Activated gamma-delta T cell treated with Interleukin-2 at 50 U/mL for 16 hours (primary cell): Measurements from ENCODE around the gene RAP1GAP2.
"Not testable (repeated sequence)": the region's sequence is repeated elsewhere in the genome, so short reads cannot be mapped to it uniquely, and the experiment has no call there.

Experiments used
- DNase-seq: peaks from one replicate; pipeline ENCODE4 v3.0.0-alpha.2; 2020

RAP1GAP2 gene

DNA sequence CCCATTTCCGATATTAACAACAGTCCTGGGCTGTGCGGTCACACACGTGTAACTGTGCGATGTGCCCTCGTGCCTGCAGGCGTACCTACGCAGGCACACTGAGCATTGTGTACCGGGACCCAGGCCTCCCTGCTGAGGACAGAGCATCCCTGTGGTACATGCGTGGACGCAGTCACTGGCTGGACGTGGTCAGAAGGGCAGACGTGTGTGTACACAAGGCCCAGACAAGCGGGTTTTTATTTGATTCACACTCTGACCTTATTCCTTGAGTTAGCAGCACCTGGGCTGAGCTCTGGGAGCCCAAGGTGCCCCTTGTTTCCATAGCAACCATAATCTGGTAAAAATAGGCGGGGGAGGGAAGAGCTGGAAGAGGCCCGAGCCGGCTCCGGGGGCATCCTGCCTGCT lies 19.5 kb downstream of the RAP1GAP2 start:
- no peak for DNase-seq

DNA sequence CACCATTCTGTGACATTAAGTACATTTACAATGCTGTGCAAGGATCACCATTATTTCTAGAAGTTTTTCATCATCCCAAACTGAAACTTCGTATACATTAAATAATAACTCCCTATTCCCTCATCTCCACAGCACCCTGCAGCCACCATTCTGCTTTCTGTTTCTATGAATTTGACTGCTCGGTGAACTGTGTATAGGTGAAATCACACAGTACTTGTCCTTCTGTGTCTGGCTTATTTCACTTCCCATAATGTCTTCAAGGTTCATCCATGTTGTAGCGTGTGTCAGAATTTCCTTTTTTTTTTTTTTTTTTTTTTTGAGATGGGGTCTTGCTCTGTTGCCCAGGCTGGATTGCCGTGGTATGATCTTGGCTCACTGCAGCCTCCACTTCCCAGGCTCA lies 20.4 kb downstream of the RAP1GAP2 start:
- no peak for DNase-seq

DNA sequence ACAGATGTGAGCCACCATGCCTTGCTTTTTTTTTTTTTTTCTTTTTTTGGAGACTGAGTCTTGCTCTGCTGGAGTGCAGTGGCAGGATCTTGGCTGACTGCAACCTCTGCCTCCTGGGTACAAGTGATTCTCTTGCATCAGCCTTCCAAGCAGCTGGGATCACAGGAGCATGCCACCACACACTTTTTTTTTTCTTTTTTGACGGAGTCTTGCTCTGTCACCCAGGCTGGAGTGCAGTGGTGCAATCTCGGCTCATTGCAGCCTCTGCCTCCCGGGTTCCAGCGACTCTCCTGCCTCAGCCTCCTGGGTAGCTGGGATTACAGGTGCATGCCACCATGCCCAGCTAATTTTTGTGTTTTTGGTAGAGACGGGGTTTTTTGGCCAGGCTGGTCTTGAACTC lies 23.1 kb downstream of the RAP1GAP2 start:
- DNase-seq, result not testable (repeated sequence)

DNA sequence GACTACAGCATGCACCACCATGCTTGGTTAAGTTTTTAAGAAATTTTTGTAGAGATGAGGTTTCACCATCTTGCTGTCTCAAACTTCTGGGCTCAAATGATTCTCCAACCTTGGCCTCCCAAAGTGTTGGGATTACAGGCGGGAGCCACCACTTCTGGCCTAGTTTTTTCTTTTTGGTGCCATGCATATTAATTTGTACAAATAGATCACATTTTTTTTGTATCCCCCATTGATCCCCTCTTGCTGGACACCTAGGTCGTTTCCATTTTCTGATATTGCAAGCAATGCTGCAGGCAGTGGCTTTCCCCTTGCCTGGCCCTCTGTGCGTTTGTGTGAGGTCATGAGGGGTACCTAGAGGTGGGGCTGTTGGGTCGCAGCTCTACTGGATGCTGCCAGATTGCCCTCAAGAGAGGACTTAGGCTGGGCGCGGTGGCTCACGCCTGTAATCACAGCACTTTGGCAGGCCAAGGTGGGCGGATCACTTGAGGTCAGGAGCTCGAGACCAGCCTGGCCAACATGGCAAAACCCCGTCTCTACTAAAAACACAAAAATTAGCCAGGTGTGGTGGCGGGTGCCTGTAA lies 23.8 kb downstream of the RAP1GAP2 start:
- no peak for DNase-seq

DNA sequence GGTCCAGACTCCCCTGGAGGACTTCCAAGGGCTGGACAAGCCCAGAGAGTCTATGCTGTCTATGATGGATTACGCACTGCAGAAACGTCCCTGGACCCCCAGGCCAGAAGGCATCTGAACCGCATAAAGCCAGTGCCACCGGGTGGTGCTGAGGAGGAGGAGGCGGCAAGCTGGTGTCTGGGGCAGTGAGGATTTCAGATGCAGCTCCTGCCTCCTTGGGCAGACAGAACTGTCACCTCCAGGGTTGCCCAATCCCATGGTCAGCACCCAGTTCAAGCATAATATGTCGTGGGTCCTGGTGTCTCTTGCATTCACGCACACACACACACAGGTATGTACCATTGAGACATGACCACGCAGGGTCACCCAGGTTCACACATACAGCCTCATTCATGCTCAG lies 25.6 kb downstream of the RAP1GAP2 start:
- DNase-seq, result no peak

DNA sequence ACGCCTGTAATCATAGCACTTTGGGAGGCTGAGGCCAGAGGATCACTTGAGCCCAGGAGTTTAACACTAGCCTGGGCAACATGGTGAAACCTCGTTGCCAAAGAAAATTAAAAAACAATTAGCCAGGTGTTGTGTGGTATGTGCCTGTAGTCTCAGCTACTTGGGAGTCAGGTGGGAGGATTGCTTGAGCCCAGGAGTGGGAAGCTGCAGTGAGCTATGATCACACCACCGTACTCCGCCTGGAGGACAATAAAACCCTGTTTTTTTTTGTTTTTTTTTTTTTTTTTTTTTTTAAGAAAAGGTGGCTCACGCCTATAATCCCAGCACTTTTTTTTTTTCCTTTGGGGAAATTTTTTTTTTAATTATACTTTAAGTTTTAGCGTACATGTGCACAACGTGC lies 26.1 kb downstream of the RAP1GAP2 start:
- DNase-seq, result no peak

DNA sequence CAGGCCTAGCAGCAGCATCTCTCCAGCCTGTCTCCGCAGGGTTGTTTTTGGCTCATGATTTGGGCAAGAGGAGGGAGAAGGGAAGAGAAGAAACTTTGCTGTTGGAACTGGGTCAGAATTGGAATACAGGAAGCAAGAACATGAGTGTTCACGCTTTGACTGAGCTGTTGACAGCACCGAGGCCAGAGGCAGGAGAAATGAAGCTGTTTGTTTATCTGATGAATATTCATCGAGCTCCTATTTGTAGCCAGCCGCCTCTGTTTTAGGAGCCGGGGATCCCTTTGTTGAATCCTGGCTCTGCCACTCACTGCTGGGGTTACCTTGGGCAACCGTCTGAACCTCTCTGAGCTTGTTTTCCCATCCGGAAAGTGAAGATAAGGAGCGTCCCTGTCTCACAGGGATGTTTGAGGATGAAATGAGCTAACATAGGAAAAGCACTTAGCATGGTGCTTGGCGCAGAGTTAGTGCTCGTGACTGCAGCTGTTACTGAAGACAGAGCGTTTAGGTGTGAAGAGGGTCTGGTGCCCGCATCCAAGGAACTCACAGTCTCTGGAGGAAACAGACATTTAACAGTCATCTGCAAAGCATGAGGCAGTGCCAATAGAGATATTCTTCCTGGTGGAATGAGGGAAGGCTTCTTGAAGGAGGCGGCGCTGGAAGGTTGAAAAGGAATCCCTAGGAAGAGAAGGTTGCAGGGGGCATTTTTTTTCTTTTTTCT lies 29.2 kb downstream of the RAP1GAP2 start:
- no peak for DNase-seq

DNA sequence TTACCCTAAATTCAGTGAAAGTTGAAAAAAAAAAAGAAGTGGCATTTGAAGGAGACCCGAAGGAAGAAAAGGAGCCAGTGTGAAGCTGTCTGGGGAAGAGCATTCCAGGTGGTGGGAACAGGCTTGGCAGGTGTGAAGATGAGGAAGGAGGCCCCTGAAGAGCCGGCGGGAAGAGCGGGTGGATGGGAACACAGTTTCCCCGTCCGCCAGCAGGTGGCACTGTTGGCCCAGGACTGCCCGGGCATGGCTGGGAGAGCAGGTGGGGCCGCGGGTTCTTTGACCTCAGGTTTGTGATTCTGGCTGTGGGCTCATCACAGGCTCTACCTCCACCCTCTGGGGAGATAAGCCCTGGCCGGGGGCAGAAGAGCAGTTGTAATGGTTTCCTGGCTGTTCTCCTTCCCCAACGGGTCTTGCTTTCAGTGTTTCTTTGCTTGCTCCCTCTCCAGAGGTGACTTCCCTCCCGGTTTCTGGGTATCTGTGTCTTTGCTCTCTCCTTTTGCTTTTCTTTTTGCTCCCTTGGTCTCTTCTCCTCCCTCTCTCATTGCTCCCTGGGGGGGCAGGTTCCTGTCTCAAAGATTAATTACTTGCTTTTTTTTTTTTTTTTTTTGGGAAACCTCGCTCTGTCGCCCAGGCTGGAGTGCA lies 32.3 kb downstream of the RAP1GAP2 start:
- DNase-seq, result peak; percentile 76

DNA sequence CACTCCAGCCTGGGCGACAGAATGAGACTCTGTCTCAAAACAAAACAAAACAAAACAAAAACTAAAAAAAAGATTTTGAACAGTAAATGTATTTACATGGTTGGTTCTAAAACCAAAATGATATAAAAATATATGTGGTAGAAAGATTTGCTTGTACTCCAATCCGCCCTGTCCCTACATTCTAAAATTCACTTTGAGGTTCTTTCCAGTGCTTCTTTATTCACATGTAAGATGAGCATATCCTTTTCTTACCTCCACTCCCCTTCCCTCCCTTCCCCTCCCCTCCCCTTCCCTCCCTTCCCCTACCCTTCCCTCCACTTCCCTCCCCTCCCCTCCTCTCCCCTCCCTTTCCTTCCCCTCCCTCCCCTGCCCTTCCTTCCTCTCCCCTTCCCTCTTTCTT lies 34.4 kb downstream of the RAP1GAP2 start:
- DNase-seq, result no peak

DNA sequence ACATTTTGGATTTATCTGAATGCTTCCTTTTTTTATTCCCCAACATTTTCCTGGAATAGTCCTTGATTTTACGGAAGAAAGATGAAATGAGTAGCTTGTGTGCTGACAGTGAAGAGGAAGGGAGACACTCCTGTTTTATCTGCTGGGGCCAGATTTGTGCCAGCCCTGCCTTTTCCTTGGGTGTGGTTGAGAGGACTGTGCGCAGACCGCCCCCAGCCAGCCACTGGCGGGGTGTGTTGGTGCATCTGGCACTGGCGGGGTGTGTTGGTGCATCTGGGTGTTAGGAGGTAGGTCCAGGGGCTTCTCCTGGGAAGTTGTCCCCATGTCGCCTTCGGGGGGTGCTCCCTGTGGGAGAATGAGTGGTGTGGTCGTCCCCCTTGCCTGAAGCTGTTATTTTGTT lies 39.5 kb downstream of the RAP1GAP2 start:
- no peak for DNase-seq

DNA sequence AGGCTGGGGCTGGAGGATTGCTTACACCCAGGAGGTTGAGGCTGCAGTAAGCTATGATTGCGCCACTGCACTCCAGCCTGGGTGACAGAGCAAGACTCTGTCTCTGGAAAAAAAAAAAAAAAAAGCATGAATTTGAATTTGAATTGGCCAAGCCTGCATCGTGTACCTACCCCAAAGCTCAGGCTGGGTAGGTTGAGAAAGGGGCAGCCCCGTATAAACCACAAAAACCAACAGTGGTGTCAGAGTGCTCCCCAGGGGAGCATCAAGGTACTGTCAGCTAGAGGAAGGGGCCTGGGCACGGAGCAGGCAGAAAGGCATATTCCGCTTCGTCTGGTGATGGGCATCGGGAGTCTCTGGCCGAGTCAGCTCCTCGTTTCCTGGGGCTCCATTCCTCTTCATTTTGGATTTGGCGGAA lies 40.9 kb downstream of the RAP1GAP2 start:
- peak; percentile 38 for DNase-seq

DNA sequence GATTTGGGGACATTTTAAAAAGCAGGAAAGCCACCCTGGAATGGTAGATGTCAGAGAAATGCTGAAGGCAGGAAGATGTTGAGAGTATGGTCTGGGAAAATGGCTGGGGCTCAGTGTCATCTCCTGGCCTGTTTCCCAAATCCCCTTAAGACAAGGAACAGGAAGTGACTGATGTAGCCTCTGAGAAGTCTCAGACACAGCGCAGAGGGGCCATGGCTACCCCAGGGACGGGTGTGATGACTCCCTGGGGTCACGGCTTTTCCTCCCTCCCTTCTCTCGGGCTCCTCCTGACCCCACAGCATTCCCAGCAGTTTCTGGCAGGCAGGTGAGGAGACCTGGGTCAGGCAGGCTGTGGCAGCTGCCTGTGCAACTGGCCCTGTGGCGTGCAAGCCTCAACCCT lies 45.4 kb downstream of the RAP1GAP2 start:
- no peak for DNase-seq

DNA sequence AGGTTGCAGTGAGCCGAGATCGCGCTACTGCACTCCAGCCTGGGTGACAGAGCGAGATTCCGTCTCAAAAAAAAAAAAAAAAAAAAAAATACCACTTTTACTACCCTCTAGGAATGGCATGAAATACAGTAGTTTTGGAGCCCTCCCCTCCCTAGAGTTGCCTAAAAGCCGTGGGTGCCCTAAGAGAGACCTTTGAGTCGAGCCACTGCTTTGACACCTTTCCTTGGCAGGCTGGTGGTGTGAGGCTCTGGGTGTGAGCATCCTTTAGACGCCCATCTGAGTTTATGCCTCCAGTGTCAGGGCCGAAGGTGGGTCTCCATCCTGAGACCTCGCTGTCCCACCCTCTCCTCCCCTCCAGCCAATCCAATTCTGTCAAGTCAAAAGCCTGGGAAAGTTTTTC lies 46.2 kb downstream of the RAP1GAP2 start:
- no peak for DNase-seq

DNA sequence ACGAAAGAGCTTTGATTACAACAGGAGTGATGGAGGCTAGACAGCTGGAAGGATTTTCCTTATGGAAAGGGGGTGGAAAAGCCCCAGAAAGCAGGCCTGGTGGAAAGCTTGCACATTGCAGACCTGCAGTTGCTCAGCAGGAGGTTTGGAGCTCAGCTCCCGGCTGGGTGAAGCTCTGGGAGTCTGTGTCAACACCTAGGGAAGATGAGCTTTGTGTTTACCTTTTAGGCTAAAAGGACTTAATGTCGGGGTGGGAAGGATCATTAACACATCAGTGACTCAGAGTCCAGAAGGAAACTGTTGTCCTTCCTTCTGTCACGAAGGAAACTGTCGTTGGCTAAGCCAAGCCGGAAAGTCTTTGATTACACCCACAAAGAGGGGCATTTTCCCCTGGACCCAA lies 48.2 kb downstream of the RAP1GAP2 start:
- no peak for DNase-seq

DNA sequence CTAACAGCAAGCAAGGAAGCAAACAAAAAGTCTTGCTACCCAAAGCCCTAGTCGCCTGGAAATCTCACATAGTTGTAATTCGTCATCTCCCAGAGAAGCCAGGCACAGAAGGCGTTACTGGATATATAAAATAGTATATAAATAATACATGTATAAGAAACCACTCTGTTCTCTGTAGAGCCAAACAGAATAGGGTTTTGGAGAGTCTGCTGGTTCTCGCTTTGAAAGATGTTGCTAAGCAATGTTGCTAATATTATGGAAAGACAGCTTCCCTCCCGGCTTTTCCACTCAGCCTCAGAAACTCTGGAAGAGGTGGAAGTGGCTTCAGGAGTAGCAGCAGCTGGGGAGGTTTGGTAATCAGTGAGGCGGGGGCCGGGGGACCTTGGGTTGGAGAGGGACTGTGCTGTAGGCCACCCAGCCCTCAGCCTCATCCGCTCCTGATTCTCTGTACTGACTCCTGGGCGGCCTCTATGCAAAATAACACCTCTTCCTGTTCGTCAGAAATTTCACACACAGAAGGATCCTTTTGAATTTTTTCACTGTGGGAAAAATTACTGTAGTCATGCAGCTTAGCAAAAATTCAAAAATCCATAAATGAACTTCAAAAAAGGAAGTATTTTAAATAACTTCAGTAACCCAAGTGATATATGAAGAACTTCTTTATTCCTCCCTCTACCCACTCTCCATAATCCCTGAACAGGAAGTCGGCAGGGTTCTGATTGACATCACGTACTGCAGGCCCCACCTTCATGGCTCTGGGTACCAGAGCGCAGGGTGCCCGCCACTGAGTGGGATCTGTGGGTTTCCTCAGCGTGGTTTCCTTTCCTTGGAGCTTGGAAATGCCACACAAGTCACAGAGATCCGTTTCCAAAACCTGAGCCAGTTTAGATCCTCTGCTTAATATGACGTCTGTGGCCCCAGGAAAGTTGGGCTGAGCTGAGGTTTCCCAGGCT lies 51.4 kb downstream of the RAP1GAP2 start:
- DNase-seq, result no peak

DNA sequence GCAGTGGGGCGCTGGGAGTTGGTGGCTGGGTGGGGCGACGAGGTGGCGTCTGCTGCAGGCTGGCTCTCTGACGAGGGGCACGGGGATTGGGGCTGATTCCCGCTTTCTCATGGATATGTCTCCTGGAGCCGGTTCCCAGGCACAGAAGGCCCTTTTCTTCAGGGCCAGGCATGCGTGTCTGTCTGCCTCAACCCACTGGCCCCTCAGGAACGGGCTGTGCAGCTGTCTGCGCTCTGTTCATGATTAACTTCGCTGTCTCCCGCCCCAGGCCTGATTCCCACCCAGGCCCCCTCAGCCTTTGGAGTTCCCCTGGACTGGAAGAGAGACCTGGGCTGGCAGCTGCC lies 53.1 kb downstream of the RAP1GAP2 start:
- DNase-seq, result no peak

DNA sequence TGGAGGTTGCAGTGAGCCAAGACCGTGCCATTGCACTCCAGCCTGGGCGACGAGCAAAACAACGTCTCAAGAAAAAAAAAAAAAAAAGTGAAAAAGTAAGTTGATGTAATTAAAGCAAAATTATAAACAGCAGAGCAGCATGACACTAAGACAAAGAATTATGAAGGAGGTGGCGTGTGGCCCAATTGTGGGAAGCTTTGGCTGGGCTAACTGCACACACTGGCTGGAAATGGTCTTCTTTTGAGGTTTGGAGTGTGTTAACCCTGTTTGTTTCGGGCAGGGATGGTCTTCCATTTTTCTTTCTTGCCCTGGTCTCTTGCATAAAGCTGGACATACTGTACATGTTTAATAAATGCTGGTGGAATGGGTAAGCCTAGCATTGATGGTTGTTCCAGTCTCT lies 54.8 kb downstream of the RAP1GAP2 start:
- no peak for DNase-seq

DNA sequence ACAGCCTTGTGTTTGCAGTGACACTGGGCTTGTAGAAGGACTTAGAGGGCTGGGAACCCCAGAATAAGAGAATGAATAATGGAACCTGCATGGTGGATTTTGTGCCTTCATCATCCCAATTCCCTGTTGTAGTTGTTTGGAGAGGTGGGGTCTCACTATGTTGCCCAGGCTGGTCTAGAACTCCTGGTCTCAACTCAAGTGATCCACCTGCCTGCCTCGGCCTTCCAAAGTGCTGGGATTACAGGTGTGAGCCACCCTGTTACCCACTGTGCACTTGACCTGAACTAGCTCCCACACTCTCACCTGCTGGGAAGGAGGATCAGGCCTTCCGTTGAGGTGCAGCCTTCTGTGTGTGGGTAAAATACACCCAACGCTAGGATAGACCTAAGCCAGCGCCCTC lies 55.4 kb downstream of the RAP1GAP2 start:
- DNase-seq, result no peak

DNA sequence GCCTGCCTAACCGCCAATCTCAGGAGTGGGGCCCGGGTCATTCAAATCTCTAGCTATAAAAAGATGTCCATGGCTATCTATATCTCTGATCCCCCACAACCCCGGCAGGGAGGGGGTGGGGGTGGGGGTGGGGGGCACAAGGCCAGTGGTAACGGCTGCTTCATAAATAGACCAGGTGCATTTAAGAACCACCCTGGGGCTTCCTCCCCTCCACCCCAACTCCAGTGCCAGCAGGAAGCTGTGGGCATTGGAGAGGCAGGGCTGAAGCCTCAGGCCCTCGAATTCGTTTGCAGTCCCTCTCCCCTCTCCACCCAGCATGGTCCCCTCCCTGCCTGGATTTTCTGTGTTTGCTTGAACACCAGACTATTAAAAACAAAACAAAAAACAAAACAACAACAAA lies 56.0 kb downstream of the RAP1GAP2 start:
- no peak for DNase-seq

DNA sequence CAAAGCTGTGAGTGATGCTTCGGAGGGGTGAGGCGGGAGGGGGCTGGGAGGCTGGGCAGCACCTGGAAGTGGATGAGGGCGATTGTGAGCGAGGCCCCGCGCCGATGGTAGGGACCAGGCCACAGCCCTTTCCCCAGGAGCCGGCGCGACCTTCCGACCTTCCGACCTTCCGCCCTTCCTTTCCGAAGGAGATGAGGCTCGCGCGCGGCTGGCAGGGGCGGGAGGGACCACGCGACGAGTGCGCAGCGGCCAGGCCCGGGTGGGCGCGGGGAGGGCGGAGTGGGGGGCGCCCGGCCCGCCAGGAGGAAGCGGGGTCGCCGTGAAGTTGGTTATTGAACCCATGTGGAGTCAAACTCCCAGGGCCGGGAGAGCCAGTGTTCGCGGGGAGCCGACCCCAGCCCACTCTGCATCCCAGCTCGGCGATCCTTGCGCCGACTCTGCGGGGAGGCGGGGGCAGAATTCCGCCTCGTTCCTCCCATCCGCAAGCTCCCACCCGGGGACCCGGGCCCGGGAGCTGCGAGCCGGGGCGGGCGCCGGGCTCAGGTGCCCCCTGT lies 56.6 kb downstream of the RAP1GAP2 start:
- no peak for DNase-seq

DNA sequence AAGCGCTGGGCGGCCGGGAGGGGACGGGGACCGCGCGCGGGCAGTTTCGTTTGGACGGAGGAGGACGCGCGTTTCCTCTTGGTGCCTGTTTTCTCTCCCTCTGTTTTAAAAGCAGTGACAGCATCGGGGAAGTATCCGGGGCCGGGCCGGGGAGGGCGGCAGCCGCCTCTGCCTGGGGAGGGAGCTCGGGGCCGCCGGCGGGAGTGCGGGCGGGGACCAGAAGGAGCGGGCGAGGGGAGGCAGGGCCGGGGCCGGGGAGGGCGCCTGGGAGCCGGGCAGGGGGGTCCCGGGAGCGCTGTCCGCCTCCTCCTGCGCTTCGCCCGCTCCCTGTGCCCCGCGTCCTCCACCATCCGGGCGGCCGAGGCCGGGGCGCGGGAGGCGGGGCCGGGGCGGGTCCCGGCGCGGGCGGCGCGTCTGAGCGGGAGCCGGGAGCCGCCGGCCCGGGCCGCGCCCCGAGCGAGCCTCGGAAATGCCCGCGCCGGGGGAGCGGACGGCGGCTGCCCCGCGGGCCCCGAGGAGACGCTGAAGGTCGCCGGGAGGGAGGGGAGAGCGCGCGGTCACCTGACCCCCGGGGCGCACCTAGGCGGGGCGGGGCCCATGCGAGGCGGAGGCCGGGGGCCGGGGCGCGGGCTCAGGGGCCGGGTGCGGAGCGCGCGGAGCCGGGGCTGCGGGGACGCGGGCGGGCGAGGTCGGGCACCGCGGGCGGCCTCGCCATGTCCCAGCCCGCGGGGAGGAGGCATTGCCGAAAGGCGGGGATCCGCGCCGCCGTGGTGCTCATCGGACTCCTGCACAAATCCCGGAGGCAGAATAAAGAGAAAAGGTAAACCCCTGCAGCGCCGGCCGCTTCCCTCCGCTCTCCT lies 57.3 kb downstream of the RAP1GAP2 start:
- DNase-seq, result peak; percentile 35
